Stimulated activated CD8-positive, alpha-beta memory T cell treated with anti-CD3 and anti-CD28 coated beads, Interleukin-15, amount 100 ng/mL, for 1 hour (primary cell): ENCODE data around the gene ZNF609.

Source experiments
- DNase-seq: peaks from one replicate; pipeline ENCODE4 v3.0.0-alpha.2; 2020; ENCODE audit warnings: low read depth

Gene ZNF609

DNA sequence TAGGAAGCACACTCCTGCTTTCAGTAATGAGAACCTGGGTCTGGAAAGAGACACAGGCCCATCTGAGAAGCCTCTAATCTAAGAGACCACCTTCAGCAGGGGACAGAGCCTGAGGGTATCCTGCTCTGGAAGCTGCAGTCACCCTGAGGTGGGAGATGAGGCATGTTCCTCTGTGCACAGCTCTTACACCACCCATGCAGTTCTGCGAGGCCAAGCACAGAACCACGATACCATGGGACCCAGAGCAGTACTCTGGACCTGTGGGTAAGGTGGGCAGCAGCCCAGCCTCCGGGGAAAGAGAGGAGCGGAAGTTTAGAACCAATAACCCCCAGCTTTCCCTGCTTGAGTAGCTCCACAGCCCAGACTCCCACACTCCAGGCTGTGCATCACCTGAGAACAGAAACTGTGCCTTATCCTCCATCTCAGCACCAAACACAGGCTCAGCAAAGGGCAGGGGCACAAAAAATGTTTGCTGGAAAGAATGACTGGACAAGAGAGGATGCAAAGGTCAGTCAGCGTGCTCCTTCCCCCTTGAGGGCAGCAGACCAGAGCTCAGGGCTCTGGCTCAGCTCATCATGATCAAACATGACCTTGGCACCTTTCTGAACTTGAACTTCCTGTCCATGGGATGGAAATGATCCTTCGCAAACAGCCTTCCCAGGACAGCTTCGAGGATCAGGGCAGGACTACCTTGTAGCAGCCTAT, 271.9 kb downstream of the ZNF609 start:
- DNase-seq: no peak
